ENCODE measurements around the gene CKMT2.

The CKMT2 gene

GRCh38 chr5:81313278-81313677, 80.2 kb downstream of the CKMT2 start:
- DNase-seq = no peak

GRCh38 chr5:81313686-81314085, 80.6 kb downstream of the CKMT2 start:
- DNase-seq = no peak

DNA sequence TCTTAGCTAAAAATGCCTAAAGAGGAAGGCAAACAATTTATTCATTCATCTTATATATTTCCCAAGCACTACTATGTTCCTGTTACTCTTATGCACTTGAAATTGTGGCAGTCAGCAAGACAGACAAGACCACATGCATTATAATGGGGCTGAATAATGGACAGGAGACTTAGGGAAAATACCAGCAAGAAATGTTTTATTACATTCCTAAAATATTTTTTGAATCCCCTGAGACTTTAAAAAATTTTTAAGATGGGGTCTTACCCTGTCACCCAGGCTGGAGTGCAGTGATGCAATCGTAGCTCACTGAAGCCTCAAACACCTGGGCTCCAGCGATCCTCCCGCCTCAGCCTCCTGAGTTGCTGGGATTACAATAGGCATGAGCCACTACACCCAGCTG, 81.5 kb downstream of the CKMT2 start:
- DNase-seq = no peak

- DNase-seq = no peak
These were observed 82.2 kb downstream of the CKMT2 start for GRCh38 chr5:81315336-81315735.

GRCh38 chr5:81315830-81316229, 82.7 kb downstream of the CKMT2 start:
- no peak for DNase-seq
